Islet of Langerhans (tissue), 1 donor: Measurements from ENCODE around the gene IWS1.

Source experiments
- FAIRE-seq: peaks from one replicate; lab custom pipeline; 2011; peaks lifted over from hg19 to GRCh38; lab: Jason Lieb, UNC

IWS1 gene

DNA sequence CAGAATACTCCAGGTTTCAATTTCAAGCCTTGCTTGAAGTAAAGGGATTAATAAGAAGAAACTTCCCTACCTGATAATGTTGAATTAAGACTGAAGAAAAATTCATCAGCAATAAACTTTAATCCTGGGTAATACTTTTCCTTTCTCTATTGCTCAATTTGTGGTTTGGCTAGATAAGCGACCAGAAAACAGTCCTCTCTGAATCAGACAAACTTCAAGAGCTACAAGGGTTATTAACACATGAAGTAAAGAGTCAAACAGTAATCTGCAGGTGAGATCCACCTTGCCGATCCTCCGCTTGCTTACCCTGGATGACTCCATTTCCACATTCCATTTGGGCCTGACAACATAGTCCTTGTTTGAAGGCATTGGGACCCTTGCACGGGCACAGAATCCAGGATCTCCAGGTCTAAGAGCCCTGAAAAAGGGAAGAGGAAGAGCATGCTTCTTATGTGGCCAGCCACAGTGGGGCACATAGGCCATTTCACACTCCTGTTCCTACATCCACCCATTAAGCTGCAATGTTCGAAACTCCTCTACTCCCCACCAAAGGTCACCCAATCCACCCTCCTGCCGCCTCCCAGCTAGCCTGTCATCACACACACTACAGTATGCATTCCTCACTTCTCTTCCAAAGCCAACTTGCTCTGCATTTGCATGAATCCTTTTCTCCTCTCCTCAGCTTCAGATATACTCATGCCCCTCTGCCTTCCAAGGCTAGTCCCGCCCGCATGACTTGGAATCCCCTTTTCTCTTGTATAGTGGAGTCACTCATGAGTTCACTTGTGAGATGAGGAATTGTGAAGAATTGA lies 39.8 kb downstream of the IWS1 start:
- no peak for FAIRE-seq

DNA sequence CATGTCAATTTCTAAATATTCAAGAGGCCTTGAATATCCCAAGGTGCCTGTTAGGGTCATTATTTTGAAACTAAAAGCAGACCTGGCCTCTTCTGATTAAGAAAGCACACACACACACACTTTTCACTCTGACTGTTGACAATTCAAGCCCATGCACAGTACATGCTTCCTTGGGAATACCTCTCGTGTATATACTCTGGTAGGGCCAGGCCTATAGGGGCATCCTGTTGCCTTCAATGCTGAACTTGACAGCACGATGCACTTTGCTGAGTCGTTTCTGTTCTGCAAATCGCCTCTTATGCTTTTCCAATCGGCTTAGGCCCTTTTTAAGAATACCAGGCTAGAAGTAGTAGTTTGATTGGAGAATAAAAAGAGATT lies 40.6 kb downstream of the IWS1 start:
- FAIRE-seq = no peak

GRCh38 chr2:127485051-127485693 lies 41.1 kb downstream of the IWS1 start:
- FAIRE-seq = no peak

GRCh38 chr2:127482031-127482430 lies 44.3 kb downstream of the IWS1 start:
- FAIRE-seq = no peak

DNA sequence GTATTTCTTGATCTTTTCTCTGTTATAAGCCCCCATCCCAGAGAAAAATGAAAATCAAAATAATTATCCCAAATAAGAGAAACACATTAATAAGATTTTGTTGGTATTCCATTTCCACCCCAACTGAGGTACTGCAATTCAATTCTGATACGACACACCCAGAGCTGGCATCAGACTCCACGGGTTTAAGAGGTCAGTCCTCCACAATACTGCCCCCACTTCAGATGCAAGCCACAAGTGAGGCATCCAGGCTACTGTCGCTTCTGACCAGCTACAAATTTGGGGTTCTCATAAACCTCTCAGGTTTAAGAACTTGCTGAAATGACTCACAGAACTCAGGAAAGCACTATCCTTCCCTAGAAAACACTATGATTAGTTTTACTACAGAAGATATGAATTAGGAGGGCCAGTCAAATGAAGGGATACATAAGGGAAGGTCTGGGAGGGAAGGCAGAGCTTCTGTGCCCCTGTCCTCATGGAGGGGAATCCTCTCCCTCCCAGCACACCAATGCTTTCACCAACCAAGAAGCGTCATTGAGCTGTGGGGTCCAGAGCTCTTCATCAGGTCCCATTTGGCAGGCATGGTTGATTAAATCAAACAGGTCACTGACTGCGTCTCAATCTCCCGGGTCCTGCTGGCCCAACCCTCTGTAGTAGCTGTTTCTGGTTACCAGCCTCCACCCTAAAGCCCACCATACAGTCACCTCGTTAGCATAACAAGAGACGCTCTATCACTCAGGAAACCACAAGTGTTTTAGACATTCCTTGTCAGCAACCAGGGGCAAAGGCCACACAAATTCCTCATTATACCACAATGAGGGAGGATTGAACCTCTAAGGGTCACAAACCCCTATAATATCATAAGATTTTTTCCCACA lies 46.2 kb downstream of the IWS1 start:
- no peak for FAIRE-seq

DNA sequence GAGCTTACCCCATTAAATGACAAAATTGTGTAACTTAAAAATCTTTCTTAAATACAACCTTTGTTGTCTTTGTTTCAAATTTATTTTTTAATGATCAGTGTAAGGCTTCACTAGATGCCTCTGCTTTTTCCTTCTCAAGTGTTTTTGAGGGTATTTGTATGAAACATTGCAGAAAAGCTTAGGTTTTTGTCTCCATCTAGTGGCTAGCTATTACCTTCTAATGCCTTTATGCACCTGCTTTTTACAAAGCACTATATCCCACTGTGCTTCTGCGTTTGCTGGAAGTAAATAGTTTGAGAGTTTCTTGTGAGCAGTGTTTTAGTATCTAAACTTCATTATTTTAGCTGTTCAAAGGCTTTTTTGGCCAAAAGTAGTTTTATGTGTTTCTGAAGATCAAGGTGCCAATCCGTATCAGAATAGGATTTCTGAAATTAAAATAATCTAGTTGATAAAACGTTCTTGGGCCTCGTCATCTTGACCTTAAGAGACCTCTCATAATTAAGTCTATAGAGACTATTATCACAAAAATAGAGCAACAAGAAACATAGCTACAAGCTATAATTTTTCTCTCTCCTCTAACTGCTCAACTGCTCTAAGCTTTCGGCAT lies 47.0 kb downstream of the IWS1 start:
- peak; percentile 99 for FAIRE-seq

GRCh38 chr2:127475788-127476187 lies 50.5 kb downstream of the IWS1 start:
- no peak for FAIRE-seq

DNA sequence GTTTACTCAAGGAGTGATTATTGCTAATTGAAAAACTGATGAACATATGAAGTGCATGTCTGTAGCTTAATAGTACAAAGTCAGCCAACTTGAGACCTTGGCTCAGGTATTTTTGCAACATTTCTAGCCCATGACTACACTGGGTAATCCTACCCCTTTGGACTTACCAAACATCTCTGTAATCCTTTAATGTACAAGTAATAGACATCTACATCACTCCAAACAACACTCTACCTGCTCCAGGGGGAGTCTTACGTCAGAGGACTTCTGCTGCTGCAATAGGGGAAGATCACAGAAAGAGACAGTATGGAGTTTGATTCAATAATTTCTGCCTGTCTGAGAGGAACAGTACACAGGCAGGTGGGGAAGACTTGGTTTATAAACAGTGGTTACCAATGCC lies 54.0 kb downstream of the IWS1 start:
- no peak for FAIRE-seq

DNA sequence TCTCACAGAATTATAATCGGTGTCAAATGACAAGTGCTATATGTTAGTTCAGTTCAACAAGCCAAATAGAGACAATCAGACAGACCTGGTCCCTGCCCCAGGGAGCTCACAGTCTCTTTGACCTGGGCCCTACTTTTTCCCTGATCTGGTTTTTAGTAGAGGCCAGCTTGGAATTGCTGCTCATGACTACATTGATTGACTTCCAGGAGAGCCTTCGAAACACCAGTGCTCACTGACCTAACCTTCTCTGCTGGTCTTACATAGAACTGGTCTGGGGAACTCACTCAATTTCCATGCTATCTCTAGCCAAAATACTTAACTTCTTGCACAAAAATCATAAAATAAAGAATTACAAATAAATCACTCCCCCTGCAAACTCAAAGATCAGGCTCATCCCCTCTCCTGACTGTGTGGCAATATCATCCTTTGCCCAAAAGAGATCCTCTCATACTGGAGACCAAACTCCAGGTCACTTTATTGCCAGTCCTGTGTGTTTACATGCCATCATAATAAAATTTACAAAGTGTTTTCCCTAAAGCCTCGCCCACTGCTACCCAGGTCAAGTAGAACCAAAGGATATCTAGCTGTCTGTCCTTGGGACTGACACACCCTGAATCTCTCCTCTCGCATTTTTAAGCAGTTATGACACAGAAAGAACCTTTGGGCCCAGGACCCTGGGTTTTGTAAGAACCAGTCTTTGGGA lies 54.9 kb downstream of the IWS1 start:
- no peak for FAIRE-seq

- no peak for FAIRE-seq
Observed at GRCh38 chr2:127469974-127470373, 56.3 kb downstream of the IWS1 start.

GRCh38 chr2:127469051-127469450 lies 57.2 kb downstream of the IWS1 start:
- FAIRE-seq = no peak

GRCh38 chr2:127465258-127465657 lies 61.0 kb downstream of the IWS1 start:
- FAIRE-seq = no peak

DNA sequence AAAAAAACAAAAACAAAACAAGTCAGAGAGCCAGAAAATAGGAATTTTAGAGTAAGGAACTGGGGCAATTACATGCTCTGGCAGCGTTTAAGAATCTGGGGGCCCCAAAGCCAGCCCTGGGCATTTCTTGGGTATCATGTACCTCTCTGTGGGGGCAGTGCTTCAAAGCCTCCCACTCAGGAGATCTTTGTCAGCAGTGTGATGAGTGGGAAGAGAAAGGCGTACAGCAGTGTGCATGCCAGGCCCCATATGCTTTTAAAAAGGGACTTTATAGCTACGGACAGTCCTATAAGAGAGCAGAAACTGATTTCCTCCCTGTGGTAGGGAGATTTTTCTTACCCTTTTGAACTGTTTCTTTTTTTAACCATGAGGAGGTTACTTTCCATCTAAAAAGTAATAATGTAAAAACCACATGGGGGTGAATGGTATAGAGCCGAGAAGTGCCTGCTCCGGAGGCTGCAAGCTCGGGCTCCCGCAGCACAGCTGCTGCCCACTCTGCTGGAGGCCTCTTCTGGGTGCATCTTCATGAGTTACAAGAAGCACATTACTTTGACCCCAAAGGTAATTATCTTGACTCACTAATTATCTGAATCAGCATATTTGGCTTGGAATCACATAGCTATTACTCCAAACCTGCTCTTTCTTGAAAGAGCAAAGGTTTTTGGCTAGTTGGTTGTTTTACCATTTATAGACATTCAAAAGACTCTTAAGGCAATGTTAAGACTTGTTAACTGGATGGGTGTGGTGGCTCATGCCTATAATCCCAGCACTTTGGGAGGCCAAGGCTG lies 61.6 kb downstream of the IWS1 start:
- no peak for FAIRE-seq

- FAIRE-seq = no peak
Observed at GRCh38 chr2:127463155-127463991, 62.9 kb downstream of the IWS1 start.

DNA sequence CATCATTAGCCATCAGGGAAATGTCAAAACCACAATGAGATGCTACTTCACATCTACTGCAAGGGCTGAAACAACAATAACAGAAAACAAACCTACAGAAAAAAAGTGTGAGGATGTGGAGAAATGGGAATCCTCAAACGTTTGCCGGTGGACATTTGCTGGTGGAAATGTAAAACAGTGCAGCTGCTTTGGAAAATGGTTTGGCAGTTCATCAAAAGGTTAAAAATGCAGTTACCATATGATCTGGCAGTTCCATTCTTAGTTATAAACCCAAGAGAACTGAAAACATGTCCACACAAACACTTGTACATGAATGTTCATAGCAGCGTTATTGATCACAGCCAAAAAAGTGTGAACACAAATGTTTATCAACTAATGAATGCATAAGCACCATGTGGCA lies 63.8 kb downstream of the IWS1 start:
- FAIRE-seq = no peak

DNA sequence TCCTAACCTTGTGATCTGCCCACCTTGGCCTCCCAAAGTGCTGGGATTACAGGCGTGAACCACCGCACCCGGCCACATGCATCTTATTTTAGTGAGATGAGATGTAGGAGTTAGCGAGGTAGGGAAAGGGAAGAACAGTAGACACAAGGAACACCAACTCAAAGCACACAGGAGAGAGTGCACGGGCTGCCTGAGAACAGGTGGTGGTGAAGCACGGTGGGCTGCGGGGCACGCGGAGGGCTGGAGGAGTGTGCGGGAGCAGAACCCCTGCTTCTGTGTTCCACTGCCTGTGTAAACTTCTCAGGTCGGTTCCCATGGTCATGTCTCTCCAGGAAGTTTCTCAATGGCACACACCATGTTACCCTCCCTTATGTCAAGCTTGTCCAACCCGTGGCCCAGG lies 69.3 kb downstream of the IWS1 start:
- FAIRE-seq = no peak

- no peak for FAIRE-seq
Observed at GRCh38 chr2:127455566-127456493, 70.5 kb downstream of the IWS1 start.

DNA sequence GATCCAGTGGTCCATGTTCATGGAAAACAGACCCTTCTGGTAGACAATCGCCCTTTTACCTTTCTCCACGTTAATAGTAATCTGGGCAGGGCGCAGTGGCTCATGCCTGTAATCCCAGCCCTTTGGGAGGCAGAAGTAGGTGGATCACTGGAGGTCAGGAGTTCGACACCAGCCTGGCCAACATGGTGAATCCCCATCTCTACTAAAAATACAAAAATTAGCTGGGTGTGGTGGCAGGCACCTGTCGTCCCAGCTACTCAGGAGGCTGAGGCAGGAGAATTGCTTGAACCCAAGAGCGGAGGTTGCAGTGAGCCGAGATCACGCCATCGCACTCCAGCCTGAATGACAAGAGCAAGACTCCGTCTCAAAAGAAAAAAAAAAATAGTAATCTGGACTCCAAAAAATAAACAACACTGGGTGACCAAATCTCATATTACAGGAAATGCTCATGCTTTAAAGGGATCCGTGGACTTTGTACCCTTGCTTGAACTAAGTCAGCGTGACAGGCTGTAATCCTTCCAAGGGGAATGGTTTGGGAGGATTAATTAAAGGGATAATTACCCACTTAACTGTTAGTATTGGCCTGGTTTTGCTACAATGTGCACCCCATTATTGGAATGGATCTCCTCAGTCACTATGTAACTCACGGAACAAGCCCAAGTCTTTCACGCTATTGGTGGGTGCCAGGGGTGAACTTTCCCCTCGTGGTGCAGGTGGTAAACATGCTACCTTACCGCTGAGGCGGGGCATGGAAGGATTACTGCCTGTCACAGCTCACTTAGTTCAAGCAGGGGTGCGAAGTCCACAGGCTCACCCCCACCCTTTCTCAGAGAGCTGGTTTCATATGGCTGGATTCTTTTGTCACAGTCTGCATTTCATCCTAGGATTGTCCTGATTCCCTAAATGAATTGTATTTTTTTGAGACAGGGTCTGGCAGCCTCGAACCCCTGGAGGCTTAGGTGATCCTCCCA lies 71.4 kb downstream of the IWS1 start:
- peak; percentile 61 for FAIRE-seq
